Spleen (tissue), 7 donors: Measurements from ENCODE around the gene HINFP.

ENCODE experiments used
- CTCF ChIP-seq, 11 experiments: fragments of 200-600 bp in 7 of 11; fragments of 450-650 bp in 4 of 11; sonication (generic) in 4 of 11; IDR thresholded peaks in 8 of 11; conservative IDR thresholded peaks in 3 of 11; 1 replicate in 7 of 11; 2 replicates in 4 of 11; pipeline versions ENCODE4 v1.4.0 to v1.8.0; 2016 to 2021; ENCODE audit warnings: antibody characterized with exemption in 11 of 11, inconsistent platforms in 4 of 11, mild to moderate bottlenecking in 1 of 11
- POLR2A ChIP-seq, 3 donors: fragments of 450-650 bp; IDR thresholded peaks; one replicate each; pipeline ENCODE4 v1.5.1; 2017; ENCODE audit warnings: antibody characterized with exemption in 3 of 3, mild to moderate bottlenecking in 1 of 3
- donor health status: DM: no; HTN: no; CAD: no; lungs with moderate emphysema.
- donor health status: DM: no; HTN: no; CAD: no.
- donor health status: DM: no; HTN: no; CAD: no.

- TF ChIP-seq CTCF (IDR thresholded peaks at IDR 0.05 in 8 of 11, conservative IDR thresholded peaks at IDR 0.05 in 3 of 11): no peak
- TF ChIP-seq POLR2A (IDR thresholded peaks at IDR 0.05): no peak
These were observed 31.9 kb downstream of the HINFP start for GRCh38 chr11:119153049-119153818.
